IPS DF 6.9 (cell line): ENCODE results near the gene GABARAPL1.

ENCODE experiments used
- DNase-seq: peaks from one replicate; pipeline ENCODE4 v3.0.0-alpha.2; 2013; ENCODE audit warnings: low read depth, low spot score
- H3K27ac ChIP-seq: one replicate; pipeline ENCODE4 v1.5.1; 2013; ENCODE audit warnings: low read length, control low read depth
- H3K27me3 ChIP-seq: 2 replicates; pipeline ENCODE4 v1.6.1; 2013; ENCODE audit warnings: mild to moderate bottlenecking, low read length; ENCODE audit not compliant: control insufficient read depth, insufficient read depth
- H3K36me3 ChIP-seq: 2 replicates; pipeline ENCODE4 v1.6.1; 2013; ENCODE audit warnings: low read length; ENCODE audit not compliant: control insufficient read depth, insufficient read depth
- H3K4me1 ChIP-seq: 2 replicates; pipeline ENCODE4 v1.6.1; 2013; ENCODE audit warnings: low read length; ENCODE audit not compliant: control insufficient read depth, insufficient read depth
- H3K4me3 ChIP-seq: 2 replicates; pipeline ENCODE4 v1.5.1; 2013; ENCODE audit warnings: mild to moderate bottlenecking, low read length
- H3K9me3 ChIP-seq: 2 replicates; pipeline ENCODE4 v1.6.1; 2013; ENCODE audit warnings: low read length, inconsistent platforms; ENCODE audit not compliant: control insufficient read depth, insufficient read depth
- WGBS: extraction: QIAGEN DNeasy Blood & Tissue Kit; methylation state at CpG from one replicate; pipeline ENCODE4 v1.1.7; 2013; ENCODE audit warnings: mixed read lengths, missing lambda C conversion rate; ENCODE audit not compliant: insufficient read length, insufficient coverage; 5-methylcytosine and 5-hydroxymethylcytosine counted together

The GABARAPL1 gene

DNA sequence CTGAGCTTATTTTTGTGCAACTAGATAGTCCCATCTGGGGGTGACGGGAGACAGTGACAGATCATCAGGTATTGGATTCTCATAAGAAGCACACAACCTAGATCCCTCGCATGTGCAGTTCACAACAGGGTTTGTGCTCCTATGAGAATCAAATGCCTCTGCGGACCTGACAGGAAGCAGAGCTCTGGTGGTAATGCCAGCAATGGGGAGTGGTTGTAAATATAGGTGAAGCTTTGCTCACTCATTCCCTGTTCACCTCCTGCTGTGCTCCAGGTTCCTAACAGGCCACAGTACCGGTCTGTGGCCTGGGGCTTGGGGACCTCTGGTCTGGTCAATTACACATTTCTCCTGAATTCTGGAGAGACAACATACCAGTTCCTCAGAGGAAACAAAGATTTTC, 39.0 kb downstream of the GABARAPL1 start:
- no CpG with 5 or more reads among the region's 4 CpGs for WGBS
- H3K27me3 ChIP-seq: no peaks in the 10 kb centered on the region
- H3K4me3 ChIP-seq: no peak overlapping the region
- DNase-seq: no peak
- no peaks in the 10 kb centered on the region for H3K9me3 ChIP-seq
- H3K36me3 ChIP-seq: no peaks in the 10 kb centered on the region
- no peaks in the 10 kb centered on the region for H3K4me1 ChIP-seq
- no peak overlapping the region for H3K27ac ChIP-seq

DNA sequence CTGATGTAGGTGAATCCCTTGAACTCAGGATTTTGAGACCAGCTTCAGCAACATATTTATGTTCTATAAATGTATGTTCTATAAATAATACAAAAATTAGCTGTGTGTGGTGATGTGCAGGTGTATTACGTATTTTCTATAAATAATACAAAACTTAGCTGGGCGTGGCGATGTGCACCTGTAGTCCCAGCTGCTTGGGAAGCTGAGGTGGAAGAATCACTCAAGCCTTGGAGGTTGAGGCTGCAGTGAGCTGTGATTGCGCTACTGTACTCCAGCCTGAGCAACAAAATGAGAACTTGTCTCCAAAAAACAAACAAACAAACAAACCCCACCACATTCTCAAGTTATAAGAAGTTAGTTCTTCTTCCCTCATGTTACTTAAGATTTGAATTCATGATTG, 39.5 kb downstream of the GABARAPL1 start:
- DNase-seq: no peak
- H3K9me3 ChIP-seq: no peaks in the 10 kb centered on the region
- H3K27me3 ChIP-seq: no peaks in the 10 kb centered on the region
- H3K36me3 ChIP-seq: no peaks in the 10 kb centered on the region
- no CpG with 5 or more reads among the region's 4 CpGs for WGBS
- H3K4me1 ChIP-seq: no peaks in the 10 kb centered on the region
- H3K4me3 ChIP-seq: no peak overlapping the region
- H3K27ac ChIP-seq: no peak overlapping the region

DNA sequence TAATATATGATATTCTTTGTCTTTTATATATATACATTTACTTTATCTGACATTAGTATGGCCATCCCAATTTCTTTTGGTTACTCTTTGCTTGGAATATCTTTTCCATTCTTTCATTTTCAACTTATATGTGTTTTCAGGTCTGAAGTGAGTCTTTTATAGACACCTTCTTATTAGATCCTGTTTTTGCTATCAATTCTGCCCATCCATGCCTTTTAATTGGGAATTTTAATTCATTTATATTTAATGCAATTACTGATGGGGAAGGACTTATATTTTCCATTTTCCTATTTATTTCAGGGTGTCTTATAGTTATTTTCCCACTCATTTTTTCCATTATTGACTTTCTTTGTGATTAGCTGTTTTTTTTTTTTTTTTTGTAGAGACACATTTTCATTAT, 43.4 kb downstream of the GABARAPL1 start:
- no peak overlapping the region for H3K27ac ChIP-seq
- no peaks in the 10 kb centered on the region for H3K4me1 ChIP-seq
- H3K4me3 ChIP-seq: no peak overlapping the region
- no peak for DNase-seq
- H3K36me3 ChIP-seq: no peaks in the 10 kb centered on the region
- no peaks in the 10 kb centered on the region for H3K27me3 ChIP-seq
- H3K9me3 ChIP-seq: no peaks in the 10 kb centered on the region

DNA sequence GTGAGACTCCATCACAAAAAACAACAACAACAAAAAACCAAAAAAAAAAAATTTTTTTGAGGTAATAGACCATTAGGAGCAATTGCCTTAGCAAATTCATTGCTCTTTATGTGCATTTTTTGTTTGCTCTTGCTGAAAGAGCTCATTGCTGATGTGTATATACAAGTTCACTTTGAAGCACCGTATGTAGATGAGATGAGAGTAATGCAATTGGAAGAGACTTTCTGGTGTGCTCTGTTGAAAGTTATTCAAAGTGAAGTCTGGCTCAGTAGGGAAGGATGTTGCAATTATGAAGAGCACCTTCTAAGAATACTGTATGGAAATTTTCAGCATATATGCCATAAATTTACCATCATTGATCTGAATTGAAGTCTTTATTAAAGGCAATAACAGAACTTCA, 48.2 kb downstream of the GABARAPL1 start:
- Histone ChIP-seq H3K36me3 (no peaks in the 10 kb centered on the region), H3K4me1 (no peaks in the 10 kb centered on the region), H3K27me3 (no peaks in the 10 kb centered on the region), H3K4me3 (no peak overlapping the region), H3K9me3 (no peaks in the 10 kb centered on the region), H3K27ac (no peak overlapping the region)
- no peak for DNase-seq
- no CpG with 5 or more reads among the region's 1 CpG for WGBS

DNA sequence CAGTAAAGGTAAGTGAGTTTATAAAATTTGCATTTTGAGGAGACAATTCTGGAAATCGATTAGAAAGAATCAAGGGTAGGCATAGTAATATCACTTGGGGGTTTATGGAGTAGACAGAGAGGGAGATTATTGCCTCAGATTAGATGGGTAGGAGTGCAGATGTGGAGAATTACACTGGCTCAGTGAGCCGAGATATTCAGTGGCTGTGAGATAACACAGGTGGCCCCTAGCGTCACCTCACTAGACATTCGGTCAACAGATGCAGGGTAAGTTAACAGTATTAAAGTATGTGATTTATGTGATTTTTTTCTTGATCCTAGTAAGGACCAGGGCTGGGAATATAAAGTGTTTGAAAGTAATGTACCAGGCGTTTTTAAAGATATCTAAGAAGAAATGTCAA, 55.4 kb downstream of the GABARAPL1 start:
- no peaks in the 10 kb centered on the region for H3K27me3 ChIP-seq
- no peaks in the 10 kb centered on the region for H3K36me3 ChIP-seq
- no peak overlapping the region for H3K4me3 ChIP-seq
- H3K4me1 ChIP-seq: no peaks in the 10 kb centered on the region
- no peak for DNase-seq
- no CpG with 5 or more reads among the region's 5 CpGs for WGBS
- H3K9me3 ChIP-seq: no peaks in the 10 kb centered on the region
- H3K27ac ChIP-seq: no peak overlapping the region

DNA sequence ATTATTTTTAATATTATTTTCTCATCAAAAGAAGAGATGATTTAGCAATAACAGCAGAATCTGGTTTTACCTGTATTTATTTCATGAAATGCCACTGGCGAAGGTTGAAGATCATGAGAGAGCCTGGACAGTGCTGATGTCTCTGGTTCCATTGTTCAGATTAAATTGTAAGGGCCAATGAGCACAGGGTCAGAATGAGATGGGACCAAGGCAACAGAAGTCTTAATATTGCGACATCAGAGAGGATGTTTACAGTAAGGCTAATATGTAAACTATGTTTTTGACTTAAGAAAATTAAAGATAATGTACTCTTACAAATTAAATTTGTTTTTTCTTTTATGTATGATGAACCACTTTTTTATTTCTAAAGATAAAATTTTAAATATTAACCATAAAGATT, 59.8 kb downstream of the GABARAPL1 start:
- Histone ChIP-seq H3K27me3 (no peaks in the 10 kb centered on the region), H3K27ac (no peak overlapping the region), H3K4me3 (no peak overlapping the region), H3K9me3 (no peaks in the 10 kb centered on the region), H3K36me3 (no peaks in the 10 kb centered on the region), H3K4me1 (no peaks in the 10 kb centered on the region)
- no CpG with 5 or more reads among the region's 2 CpGs for WGBS
- no peak for DNase-seq
